ENCODE data around the gene THAP4.

THAP4 gene

DNA sequence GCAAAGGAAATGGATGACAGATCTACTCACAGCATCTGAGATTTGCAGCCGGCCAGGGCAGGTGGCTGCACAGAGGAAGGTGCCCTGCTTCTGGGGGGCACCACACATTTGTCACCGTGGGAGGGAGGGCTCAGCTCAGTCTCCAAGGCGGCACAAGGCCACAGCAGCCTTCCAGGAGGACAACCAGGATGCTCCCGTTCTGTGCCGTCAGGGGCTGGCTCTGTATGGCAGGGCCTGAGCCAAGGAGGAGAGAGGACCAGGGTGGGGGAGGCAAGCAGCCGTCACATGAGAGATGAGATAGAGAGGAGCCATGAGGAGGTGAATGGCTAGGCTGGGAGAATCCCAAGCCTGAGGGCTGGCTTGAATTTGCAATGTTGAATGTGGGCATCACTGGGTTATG lies 83.0 kb downstream of the THAP4 start:
- Histone ChIP-seq H3K27me3 (ENCODE audit: insufficient read depth, insufficient read length) (peaks cover 17% of the 10 kb centered on the region), H3K4me1 (ENCODE audit: insufficient read depth, insufficient read length) (peaks cover 7% of the 10 kb centered on the region), H3K36me3 (ENCODE audit: insufficient read depth, insufficient read length, low read length) (no peaks in the 10 kb centered on the region), H3K4me3 (ENCODE audit: insufficient read length, low read depth) (no peak overlapping the region), H3K9me3 (ENCODE audit: insufficient read depth, low read length) (peaks cover 12% of the 10 kb centered on the region), H3K9ac (ENCODE audit: insufficient read length, low read depth) (no peak overlapping the region)
- no peak for DNase-seq (ENCODE audit: low read depth, low spot score)
- TF ChIP-seq ZNF274 (IDR thresholded peaks at IDR 0.05; ENCODE audit: low read depth, low read length) (no peak), SUZ12 (IDR thresholded peaks at IDR 0.05; ENCODE audit: extremely low read depth, insufficient read depth, insufficient read length) (no peak), YY1 (IDR thresholded peaks at IDR 0.05; ENCODE audit: insufficient read depth, insufficient read length) (no peak)

DNA sequence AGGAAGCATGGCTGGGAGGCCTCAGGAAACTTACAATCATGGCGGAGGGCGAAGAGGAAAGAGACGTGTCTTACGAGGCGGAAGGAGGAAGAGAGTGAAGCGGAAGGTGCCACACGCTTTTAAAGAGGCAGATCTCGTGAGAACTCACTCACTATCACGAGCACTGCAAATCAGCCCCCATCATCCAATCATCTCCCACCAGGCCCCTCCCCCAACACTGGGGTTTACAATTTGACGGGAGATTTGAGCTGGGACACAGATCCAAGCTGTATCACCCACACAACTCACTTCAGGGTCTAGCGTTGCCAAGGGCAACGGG lies 83.5 kb downstream of the THAP4 start:
- Histone ChIP-seq H3K4me1 (ENCODE audit: insufficient read depth, insufficient read length) (peaks cover 7% of the 10 kb centered on the region), H3K36me3 (ENCODE audit: insufficient read depth, insufficient read length, low read length) (no peaks in the 10 kb centered on the region), H3K27me3 (ENCODE audit: insufficient read depth, insufficient read length) (peaks cover 17% of the 10 kb centered on the region), H3K4me3 (ENCODE audit: insufficient read length, low read depth) (no peak overlapping the region), H3K9ac (ENCODE audit: insufficient read length, low read depth) (no peak overlapping the region), H3K9me3 (ENCODE audit: insufficient read depth, low read length) (peaks cover 12% of the 10 kb centered on the region)
- DNase-seq (ENCODE audit: low read depth, low spot score) = no peak
- TF ChIP-seq ZNF274 (IDR thresholded peaks at IDR 0.05; ENCODE audit: low read depth, low read length) (no peak), SUZ12 (IDR thresholded peaks at IDR 0.05; ENCODE audit: extremely low read depth, insufficient read depth, insufficient read length) (no peak), YY1 (IDR thresholded peaks at IDR 0.05; ENCODE audit: insufficient read depth, insufficient read length) (no peak)

- no peak for DNase-seq (ENCODE audit: low read depth, low spot score)
- TF ChIP-seq YY1 (IDR thresholded peaks at IDR 0.05; ENCODE audit: insufficient read depth, insufficient read length) (no peak), ZNF274 (IDR thresholded peaks at IDR 0.05; ENCODE audit: low read depth, low read length) (no peak), SUZ12 (IDR thresholded peaks at IDR 0.05; ENCODE audit: extremely low read depth, insufficient read depth, insufficient read length) (no peak)
- H3K27me3 ChIP-seq (ENCODE audit: insufficient read depth, insufficient read length) = peaks cover 4% of the 10 kb centered on the region
- peaks cover 14% of the 10 kb centered on the region for H3K4me1 ChIP-seq (ENCODE audit: insufficient read depth, insufficient read length)
- no peak overlapping the region for H3K9ac ChIP-seq (ENCODE audit: insufficient read length, low read depth)
- H3K9me3 ChIP-seq (ENCODE audit: insufficient read depth, low read length) = peaks cover 8% of the 10 kb centered on the region
- H3K36me3 ChIP-seq (ENCODE audit: insufficient read depth, insufficient read length, low read length) = no peaks in the 10 kb centered on the region
- H3K4me3 ChIP-seq (ENCODE audit: insufficient read length, low read depth) = no peak overlapping the region
These were observed 84.8 kb downstream of the THAP4 start for GRCh38 chr2:241551998-241552737.

- no peak overlapping the region for H3K4me3 ChIP-seq (ENCODE audit: insufficient read length, low read depth)
- DNase-seq (ENCODE audit: low read depth, low spot score) = no peak
- H3K4me1 ChIP-seq (ENCODE audit: insufficient read depth, insufficient read length) = peaks cover 18% of the 10 kb centered on the region
- H3K9ac ChIP-seq (ENCODE audit: insufficient read length, low read depth) = no peak overlapping the region
- H3K27me3 ChIP-seq (ENCODE audit: insufficient read depth, insufficient read length) = peaks cover 2% of the 10 kb centered on the region
- no peaks in the 10 kb centered on the region for H3K36me3 ChIP-seq (ENCODE audit: insufficient read depth, insufficient read length, low read length)
- TF ChIP-seq ZNF274 (IDR thresholded peaks at IDR 0.05; ENCODE audit: low read depth, low read length) = no peak
- TF ChIP-seq SUZ12 (IDR thresholded peaks at IDR 0.05; ENCODE audit: extremely low read depth, insufficient read depth, insufficient read length) = no peak
- no peak for TF ChIP-seq YY1 (IDR thresholded peaks at IDR 0.05; ENCODE audit: insufficient read depth, insufficient read length)
- H3K9me3 ChIP-seq (ENCODE audit: insufficient read depth, low read length) = peaks cover 2% of the 10 kb centered on the region; the same call in 1 of the 2 replicates
These were observed 85.4 kb downstream of the THAP4 start for GRCh38 chr2:241551599-241551997.

GRCh38 chr2:241550616-241551580 lies 86.1 kb downstream of the THAP4 start:
- DNase-seq (ENCODE audit: low read depth, low spot score) = no peak
- TF ChIP-seq SUZ12 (IDR thresholded peaks at IDR 0.05; ENCODE audit: extremely low read depth, insufficient read depth, insufficient read length) = no peak
- TF ChIP-seq YY1 (IDR thresholded peaks at IDR 0.05; ENCODE audit: insufficient read depth, insufficient read length) = no peak
- TF ChIP-seq ZNF274 (IDR thresholded peaks at IDR 0.05; ENCODE audit: low read depth, low read length) = no peak
- Histone ChIP-seq H3K9ac (ENCODE audit: insufficient read length, low read depth) (no peak overlapping the region), H3K27me3 (ENCODE audit: insufficient read depth, insufficient read length) (peaks cover 3% of the 10 kb centered on the region), H3K4me1 (ENCODE audit: insufficient read depth, insufficient read length) (peaks cover 18% of the 10 kb centered on the region), H3K36me3 (ENCODE audit: insufficient read depth, insufficient read length, low read length) (no peaks in the 10 kb centered on the region), H3K9me3 (ENCODE audit: insufficient read depth, low read length) (no peaks in the 10 kb centered on the region), H3K4me3 (ENCODE audit: insufficient read length, low read depth) (no peak overlapping the region)

GRCh38 chr2:241548451-241548835 lies 88.5 kb downstream of the THAP4 start:
- H3K4me1 ChIP-seq (ENCODE audit: insufficient read depth, insufficient read length) = peaks cover 18% of the 10 kb centered on the region
- H3K27me3 ChIP-seq (ENCODE audit: insufficient read depth, insufficient read length) = peaks cover 3% of the 10 kb centered on the region
- no peak for TF ChIP-seq SUZ12 (IDR thresholded peaks at IDR 0.05; ENCODE audit: extremely low read depth, insufficient read depth, insufficient read length)
- no peak for TF ChIP-seq YY1 (IDR thresholded peaks at IDR 0.05; ENCODE audit: insufficient read depth, insufficient read length)
- no peak for TF ChIP-seq ZNF274 (IDR thresholded peaks at IDR 0.05; ENCODE audit: low read depth, low read length)
- H3K9me3 ChIP-seq (ENCODE audit: insufficient read depth, low read length) = no peaks in the 10 kb centered on the region
- no peak for DNase-seq (ENCODE audit: low read depth, low spot score)
- no peak overlapping the region for H3K9ac ChIP-seq (ENCODE audit: insufficient read length, low read depth)
- H3K36me3 ChIP-seq (ENCODE audit: insufficient read depth, insufficient read length, low read length) = no peaks in the 10 kb centered on the region
- no peak overlapping the region for H3K4me3 ChIP-seq (ENCODE audit: insufficient read length, low read depth)

Measured in NT2/D1 (cell line).